ENCODE data around the gene ENTPD8.
A peak's percentile ranks its signal among the peaks of the same experiment; 100 is the strongest.
"Not testable (repeated sequence)": the region's sequence is repeated elsewhere in the genome, so short reads cannot be mapped to it uniquely, and the experiment has no call there.

Gene ENTPD8

DNA sequence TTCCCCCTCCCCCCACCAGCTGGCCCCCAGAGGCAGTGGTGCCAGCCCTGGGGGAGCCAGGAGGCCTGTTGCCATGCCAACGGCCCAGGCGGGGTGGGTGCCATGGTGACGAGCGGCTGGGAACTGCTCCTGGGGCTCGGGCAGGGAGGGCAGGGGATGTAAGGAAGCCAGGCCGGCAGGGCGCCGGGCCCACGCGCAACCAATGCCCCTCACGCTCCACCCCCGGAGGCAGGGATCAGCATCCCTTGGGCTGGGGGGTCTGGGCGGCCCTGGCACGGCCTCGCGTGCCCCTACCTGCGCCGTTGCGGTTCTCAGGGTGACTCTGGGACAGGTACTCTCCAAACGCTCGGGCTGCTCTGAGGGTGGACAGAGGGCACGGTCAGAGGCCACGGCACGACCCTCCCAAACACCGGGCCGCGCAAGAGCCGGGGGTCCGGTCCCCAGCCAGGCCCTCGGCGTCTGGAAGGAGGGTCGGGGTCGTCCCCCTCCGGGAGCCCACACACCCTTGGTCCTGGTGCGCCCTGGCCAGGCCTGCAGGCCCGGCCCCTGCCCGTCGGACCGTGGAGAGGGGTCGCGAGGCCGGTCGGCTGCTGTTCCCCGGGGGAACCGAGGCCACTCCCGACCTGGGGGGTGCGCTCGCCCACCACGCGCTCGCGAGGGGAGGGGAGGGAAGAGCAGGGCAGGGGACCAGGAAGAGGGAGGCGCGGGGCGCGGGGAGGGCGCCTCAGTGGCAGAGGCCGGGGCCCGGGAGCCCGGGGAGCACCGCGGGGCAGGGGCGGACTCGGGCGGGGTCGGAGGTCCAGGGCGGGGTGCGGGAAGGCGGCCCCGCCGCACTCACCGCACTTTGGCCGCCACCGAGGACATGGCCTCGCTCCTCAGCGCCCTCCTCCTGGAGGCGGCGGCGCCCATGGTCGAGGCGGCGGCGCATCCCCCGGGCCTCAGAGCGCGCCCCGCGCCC, 17.3 kb upstream of the ENTPD8 start:
- DNase-seq (ENCODE audit: low read depth in 2 of 2) = no peak

DNA sequence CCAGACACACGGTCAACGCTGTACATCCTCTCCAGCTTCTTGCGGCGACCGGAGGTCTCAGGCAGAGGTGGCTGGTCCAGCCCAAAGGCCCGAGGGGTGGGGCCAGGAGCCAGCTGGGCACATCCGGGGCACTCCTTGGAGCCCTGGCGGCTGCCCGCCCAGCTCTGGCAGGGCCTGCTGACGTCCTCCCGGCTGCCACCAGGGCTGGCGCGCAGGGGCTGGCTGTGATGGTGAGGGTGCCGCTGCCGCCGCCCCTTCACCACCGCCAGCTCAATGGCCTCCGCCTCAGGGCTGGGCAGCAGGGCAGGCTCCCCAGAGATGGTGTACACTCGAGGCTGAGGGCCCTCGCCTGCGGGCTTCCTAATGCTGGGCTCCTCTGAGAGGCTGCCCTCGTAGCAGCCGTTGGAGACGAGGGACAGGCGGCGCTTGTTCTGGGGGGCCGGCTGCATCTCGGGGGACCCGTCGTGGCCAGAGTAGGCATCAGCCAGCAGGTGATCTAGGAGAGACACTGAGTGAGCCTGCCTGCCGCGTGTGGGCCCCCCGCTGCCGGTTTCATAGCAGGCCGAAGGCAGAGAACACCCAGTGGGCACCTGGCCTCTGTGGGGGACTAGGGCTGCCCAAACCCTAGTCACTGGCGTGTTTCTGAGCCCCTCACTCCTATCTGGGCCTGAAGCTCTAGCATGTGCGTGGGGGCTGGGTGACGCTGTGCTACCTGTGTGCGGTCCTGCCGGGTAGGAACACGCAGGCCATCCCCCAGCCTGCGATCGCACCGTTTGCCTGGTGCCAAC, 16.4 kb upstream of the ENTPD8 start:
- DNase-seq (ENCODE audit: low read depth in 2 of 2) = no peak

DNA sequence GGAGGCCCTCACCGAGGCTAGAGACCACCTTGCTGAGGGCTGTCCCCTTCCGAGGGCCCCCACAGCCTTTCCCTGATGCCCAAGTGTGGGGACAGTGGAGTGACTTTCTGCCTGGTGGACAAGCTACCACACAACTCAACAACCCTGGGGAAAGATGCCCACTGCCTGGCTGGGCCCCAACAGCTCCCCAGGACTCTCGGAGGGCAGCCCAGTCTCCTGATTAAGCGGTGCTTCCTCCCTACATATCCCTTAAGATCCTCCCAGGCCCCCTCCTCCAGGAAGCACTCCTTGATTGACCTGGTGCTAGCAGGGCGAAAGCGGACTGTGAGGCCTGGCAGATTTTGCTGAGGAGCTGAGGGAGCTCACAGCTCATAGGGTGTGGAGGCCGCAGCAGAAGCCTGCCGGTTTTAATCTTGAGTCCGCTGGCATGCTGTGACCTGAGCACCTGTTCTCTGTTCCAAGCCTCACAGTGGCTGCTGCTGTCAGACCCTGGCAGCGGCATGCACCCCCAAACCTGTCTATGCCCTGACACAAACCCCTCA, 15.8 kb upstream of the ENTPD8 start:
- no peak for DNase-seq (ENCODE audit: low read depth in 2 of 2)

DNA sequence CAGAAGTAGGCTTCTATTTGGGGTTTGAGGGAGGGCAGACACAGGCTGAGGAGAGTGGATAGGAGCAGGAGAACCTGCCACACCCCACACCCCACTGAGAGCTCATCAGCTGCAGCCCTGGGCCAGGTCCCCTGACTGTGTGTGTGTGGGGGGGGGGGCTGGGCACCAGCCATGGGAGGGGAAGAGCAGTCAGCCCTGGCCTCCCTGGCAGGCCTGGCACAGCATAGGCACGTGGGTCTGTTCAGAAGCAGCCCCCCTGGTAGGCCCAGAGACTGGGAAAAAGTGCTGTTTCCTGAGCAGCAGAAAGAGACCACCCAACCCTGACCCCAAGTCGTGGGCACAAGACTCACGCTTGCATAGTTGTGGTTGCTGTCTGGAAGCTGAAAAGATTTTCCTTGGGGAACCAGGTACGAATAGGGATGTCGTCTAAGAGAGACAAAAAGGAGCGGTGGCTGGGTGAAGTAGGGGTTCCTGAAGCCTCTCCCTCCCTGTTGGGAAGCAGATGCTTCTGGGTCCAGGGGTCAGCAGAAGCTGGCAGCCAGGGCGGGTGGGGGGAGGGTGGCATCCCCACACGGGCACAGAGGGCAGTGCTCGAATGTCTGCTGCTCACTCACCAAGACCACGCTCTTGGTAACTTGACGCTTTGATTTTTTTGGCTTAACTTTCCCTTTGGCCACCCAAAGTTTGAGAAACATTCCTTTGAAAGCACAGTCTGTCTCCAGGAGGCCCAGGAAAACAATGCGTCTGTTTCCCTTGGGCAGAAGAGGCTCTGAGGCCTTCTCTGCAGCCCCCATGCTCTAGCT, 15.1 kb upstream of the ENTPD8 start:
- no peak for DNase-seq (ENCODE audit: low read depth in 2 of 2)

DNA sequence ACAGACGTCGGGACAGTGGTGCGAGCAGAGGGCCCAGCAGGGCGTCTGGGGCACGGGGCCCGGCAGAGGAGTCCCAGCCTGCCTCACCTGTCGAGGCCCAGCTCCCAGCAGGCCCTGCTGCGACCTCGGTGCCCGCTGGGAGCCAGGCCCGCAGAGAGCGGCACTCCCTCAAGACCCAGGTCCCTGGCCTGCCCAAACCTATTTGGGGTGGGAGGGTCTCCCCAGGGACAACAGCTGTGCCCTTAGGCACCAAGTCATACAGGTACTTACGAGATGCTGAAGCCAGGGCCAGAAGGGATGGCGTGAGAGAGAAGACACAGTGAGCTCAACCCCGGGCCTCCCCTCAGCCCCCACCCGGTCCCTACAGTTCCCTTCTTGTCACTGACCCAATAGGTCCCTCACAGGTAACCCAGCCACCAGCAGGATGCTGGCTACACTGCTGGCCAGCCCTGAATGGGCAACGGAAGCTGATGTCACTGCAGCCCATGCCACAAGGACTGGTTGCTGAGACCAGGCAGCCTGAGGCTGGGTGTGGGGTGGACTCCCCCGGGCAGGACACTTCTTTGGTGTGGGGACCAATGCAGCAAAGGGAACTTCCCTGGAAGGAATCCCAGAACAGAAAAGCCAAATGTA, 14.3 kb upstream of the ENTPD8 start:
- no peak for DNase-seq (ENCODE audit: low read depth in 2 of 2)

DNA sequence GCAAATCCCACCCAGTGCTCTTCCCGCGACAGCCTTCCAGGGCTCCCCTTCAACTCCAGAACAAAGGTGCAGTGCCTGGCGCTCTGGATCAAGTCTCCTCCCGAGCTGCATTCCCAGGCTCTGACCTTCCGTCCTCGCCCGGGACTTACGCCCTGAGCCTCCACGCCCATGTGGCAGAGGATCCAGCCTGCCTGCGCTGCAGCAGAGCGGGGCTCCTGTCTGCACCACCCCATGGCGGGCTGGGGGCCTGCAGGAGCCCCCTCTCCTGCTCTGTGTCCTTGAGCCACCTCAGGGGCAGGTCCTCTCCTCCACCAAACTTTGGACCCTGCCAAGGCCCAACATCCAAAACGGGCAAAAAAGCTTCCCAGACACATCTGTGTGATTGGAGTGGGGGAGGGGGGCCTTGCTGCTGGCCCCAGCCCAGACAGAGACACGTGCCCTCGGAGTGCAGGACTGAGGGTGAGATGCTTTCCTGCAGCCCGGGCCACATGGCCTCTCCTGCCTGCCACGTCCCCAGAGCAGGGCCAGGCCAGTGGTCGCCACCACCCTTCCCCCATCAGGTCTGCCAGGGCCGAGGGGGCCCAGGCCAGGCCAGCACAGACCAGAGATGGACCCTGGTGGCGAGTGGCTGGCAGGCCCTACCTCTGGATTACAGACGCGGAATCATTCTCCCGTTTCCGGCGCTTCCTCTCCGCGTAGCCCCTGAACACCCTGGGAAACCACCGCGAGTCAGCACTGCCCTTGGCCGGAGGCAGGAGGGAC, 13.6 kb upstream of the ENTPD8 start:
- no peak for DNase-seq (ENCODE audit: low read depth in 2 of 2)

DNA sequence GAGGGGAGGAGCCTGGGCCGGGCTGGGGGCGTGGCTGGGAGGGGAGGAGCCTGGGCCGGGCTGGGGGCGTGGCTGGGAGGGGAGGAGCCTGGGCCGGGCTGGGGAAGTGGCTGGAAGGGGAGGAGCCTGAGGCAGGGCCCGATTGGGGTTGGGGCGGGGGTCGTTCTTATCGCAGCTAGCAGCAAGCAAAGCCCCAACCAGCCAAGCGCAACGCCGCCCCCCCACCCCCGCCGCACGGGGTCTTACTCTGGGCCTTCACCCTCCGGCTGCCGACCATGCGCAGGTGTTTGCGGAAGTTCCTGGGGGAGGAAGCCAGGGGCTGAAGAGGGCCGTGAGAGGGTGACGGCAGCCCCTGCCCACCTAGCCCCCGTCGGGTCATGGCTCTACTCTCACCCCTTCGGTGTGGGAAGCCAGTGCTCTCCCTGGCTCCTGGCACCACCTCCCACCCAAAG, 13.0 kb upstream of the ENTPD8 start:
- DNase-seq (ENCODE audit: low read depth in 2 of 2) = no peak

DNA sequence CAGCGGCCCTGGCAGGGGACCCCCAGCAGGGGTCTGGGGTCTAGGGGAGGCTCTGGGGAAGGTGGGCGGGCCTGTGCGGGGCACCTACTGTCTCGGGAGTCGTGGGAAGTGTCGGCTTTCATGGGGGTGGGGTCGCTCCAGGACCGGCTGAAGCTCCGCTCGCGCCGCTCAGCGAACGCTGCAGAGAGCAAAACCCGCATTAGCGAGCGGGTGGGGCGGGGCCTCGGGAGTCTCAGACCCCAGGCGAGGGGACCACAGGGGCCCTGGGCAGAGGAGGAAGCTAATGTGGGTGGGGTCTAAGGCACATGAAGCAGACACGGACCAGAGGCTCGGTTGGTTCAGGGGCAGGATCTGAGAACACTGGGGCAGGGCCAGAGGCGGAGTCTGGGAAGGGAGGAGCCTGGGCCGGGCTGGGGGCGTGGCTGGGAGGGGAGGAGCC, 12.5 kb upstream of the ENTPD8 start:
- DNase-seq (ENCODE audit: low read depth in 2 of 2) = peak; percentile 46 to 50

DNA sequence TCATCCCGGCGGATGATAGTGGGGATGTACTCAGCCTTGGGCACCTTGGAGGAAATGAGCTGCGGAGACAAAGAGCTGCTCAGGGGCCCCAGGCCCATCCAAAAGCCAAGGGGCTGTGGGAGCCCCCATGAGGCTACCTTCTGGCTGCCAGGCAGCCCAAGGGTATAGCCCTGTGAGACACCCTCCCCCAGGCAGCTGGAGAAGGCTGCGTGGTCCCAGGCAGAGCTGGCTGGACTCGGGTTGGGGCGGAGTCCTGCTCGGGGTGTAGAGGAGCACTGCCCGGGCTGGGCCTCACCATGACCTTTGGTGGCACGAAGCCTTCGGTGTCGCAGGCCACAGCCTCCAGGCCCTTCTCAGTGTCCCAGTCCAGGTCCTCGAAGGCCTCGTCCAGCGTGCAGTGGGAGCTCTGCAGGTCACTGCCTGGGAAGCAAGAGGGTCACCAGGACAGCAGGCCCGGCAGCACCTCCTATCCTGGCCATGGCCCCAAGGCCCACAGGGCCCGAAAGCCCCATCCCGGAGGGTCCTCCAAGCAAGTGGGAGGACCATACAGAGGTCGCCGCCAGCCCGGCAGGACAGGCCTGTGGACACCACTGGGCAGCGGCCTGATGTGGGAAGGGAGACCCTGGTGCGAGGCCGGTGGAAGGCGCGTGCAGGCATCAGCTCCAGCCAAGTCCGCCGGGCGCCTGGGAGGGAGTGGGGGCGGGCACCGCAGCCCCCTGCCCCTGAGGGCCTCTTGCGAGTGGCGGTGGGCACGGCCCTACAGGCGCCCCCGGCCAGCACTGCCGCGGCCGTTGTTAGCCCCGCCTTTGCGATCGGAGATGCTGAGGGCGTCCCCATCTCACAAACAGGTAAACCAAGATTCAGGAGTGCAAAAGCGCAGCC, 11.8 kb upstream of the ENTPD8 start:
- no peak for DNase-seq (ENCODE audit: low read depth in 2 of 2)

DNA sequence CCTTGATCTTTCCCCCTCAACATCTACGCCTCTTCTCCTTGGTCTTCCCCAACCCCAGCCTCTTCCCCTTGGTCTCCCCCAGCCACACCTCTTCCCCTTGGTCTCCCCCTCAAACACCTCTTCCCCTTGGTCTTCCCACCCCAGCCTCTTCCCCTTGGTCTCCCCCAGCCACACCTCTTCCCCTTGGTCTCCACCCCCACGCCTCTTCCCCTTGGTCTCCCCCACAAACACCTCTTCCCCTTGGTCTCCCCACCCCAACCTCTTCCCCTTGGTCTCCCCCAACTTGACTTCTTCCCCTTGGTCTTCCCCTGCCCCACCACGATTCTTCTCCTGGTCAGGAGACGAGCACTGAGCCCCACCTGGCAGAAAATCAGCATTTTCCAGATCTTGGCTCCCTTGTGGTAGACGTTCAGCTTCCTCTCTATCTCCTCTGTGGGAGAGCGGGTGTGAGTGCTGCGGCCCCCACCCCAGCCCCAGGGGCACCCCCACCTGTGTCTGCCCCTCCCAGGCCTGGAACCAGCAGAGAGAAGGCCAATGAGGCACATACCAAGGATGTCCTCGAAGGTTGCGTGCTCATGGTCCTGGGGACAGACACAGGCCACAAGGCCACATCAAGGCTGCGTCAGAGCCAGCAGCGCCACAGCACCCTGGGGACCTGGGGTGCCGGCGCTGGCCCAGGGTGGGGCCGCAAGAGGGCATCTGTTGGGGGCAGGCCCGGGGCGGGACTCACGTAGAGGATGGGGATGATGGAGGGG, 11.0 kb upstream of the ENTPD8 start:
- DNase-seq (ENCODE audit: low read depth in 2 of 2) = no peak

DNA sequence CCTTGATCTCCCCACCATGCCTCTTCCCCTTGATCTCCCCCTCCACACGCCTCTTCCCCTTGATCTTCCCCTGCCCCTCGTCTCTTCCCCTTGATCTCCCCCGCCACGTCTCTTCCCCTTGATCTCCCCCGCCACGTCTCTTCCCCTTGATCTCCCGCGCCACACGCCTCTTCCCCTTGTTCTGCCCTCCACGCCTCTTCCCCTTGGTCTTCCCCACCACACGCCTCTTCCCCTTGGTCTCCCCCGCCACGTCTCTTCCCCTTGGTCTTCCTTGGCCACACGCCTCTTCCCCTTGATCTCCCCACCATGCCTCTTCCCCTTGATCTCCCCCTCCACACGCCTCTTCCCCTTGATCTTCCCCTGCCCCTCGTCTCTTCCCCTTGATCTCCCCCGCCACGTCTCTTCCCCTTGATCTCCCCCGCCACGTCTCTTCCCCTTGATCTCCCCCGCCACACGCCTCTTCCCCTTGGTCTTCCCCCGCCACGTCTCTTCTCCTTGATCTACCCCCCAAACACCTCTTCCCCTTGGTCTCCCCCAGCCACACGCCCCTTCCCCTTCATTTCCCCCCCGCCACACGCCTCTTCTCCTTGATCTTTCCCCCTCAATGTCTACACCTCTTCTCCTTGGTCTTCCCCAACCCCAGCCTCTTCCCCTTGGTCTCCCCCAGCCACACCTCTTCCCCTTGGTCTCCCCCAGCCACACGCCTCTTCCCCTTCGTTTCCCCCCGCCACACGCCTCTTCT, 10.3 kb upstream of the ENTPD8 start:
- not testable (repeated sequence) for DNase-seq (ENCODE audit: low read depth in 2 of 2)

DNA sequence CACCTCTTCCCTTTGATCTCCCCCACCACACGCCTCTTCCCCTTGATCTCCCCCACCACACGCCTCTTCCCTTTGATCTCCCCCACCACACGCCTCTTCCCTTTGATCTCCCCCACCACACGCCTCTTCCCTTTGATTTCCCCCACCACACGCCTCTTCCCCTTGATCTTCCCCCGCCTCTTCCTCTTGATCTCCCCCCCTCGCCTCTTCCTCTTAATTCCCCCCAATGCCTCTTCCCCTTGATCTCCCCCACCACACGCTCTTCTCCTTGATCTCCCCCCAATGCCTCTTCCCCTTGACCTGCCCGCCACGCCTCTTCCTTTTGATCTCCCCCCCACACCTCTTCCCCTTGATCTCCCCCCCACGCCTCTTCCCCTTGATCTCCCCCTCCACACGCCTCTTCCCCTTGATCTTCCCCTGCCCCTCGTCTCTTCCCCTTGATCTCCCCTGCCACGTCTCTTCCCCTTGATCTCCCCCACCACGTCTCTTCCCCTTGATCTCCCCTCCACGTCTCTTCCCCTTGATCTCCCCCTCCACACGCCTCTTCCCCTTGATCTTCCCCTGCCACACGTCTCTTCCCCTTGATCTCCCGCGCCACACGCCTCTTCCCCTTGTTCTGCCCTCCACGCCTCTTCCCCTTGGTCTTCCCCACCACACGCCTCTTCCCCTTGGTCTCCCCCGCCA, 9.5 kb upstream of the ENTPD8 start:
- not testable (repeated sequence) for DNase-seq (ENCODE audit: low read depth in 2 of 2)

DNA sequence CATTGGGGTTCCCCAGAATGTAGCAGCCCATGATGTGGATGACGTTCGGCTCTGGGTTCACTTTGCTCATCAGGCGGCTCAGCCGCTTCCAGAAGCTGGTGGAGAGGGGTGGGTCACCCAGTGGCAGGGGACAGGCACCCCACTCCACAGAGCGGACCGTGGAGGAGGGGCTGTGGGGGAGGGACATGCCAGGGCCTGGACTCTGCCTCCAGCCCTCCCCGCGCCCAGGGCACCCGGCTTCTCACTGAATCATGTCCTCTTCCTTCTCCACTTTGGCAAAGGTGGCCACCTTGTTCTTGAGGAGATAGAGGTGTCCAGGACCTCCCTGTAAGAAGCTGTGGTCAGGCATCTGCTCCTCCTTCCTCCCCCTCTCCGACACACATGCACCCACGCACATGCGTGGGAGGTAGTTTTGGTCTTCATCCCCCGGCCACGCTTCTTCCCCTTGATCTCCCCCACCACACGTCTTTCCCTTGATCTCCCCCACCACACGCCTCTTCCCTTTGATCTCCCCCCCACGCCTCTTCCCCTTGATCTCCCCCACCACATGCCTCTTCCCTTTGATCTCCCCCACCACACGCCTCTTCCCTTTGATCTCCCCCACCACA, 8.9 kb upstream of the ENTPD8 start:
- DNase-seq (ENCODE audit: low read depth in 2 of 2) = no peak

DNA sequence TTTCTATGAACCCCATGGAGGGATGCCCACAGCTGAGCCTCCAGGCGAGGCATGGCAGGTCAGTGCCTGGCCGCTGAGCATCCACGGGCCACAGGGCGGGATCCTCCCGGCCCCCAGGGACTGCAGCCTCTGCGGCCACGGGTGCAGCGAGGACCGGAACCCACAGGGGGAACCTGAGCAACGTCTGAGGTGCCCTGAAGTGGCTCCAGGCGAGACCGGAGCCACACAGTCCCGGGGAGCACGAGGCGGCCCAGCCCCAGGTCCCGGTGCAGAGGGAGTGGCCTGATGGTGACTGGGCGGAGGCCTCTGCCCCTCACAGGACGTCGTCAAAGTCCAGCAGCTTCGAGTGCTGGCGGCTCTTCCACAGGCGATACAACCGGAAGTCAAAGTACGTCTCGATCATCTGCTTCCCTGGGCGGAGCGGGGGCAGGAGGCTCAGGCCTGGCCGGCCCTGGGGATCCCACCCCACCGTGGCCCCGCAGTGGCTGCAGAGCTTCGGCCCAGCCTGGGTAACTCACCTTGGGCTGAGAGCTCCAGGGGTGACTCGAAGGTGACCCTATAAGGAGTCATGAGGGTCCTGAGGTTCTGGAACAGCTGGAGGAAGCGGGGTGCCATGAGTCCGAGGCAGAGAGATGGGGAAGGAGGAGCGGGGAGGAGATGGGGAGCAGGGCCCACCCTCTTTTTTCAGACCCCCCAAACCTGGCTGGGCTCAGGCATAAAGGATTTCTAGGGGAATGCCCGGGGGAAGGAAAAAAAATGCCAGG, 8.1 kb upstream of the ENTPD8 start:
- no peak for DNase-seq (ENCODE audit: low read depth in 2 of 2)

DNA sequence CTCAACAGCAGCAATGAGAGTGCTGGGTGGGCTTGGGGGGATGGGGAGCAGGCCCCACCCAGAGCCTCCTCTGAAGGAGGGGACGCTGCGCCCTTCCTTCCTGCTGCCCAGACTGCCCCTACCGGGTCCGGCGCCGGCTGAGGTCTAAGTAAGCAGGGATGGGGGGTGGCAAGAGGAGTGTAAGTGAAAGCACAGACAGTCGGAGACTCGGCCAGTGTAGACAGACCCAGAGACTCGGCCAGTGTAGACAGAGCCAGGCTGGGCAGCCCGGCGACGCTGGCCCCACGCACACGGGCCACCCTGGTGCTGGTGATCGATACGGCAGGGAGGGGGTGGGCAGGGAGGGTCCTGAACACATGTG, 7.4 kb upstream of the ENTPD8 start:
- DNase-seq (ENCODE audit: low read depth in 2 of 2) = no peak
